ENCODE results near the gene PRELID1.

The PRELID1 gene

GRCh38 chr5:177309351-177310191 is 6.0 kb downstream of the PRELID1 start:
- Histone ChIP-seq H3K4me3 (peak overlapping the region; percentile 35 to 97 (median 91)), H3K4me1 (peaks cover 73 to 81% (median 78%) of the 10 kb centered on the region in 10 experiments), H3K27me3 (no peaks in the 10 kb centered on the region), H3K9me3 (replicated peaks in 1 of 11) (no peaks in the 10 kb centered on the region), H3K36me3 (peaks cover 18 to 49% (median 32%) of the 10 kb centered on the region in 11 experiments), H3K9ac (peak overlapping the region; percentile 89 to 98 (median 96); a peak in 21 of 22 replicates), H4K20me1 (peaks cover 12 to 63% (median 26%) of the 10 kb centered on the region in 11 experiments; a peak in 17 of 22 replicates), H3K4me2 (peak overlapping the region; percentile 96 to 100 (median 99)), H3K27ac (peak overlapping the region; percentile 92 to 100 (median 98); a peak in 21 of 22 replicates)
- no peak for TF ChIP-seq Cebpa-rat (IDR thresholded peaks at IDR 0.05)

DNA sequence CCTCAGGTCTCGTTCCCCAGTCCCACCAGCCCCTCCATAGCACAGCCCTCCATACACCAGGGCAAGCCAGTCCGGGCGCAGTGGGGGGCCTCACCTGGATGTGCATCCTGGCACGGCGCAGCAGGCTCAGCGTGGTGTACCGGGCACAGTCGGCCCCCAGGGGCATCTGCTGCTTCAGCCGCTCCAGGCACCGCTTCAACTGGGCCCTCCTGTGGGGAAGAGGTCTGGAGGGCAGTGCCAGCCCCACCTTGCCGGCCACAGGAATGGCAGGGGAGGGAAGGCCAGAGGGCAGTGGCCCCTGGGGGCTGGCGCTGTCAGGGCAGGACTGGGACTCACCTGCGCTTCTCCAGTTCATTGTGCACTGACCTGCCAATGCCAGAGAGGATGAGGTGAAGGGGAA is 6.7 kb downstream of the PRELID1 start:
- H3K9ac ChIP-seq = peak overlapping the region; percentile 60 to 98 (median 96); a peak in 21 of 22 replicates
- H3K27ac ChIP-seq = peak overlapping the region in 10 of 11 experiments; percentile 95 to 100 (median 98); a peak in 20 of 22 replicates
- peak overlapping the region; percentile 35 to 97 (median 91) for H3K4me3 ChIP-seq
- H4K20me1 ChIP-seq = peaks cover 15 to 61% (median 26%) of the 10 kb centered on the region in 11 experiments; a peak in 17 of 22 replicates
- no peaks in the 10 kb centered on the region for H3K9me3 ChIP-seq (replicated peaks in 1 of 11)
- peak overlapping the region; percentile 96 to 100 (median 99) for H3K4me2 ChIP-seq
- peaks cover 12 to 42% (median 24%) of the 10 kb centered on the region in 11 experiments for H3K36me3 ChIP-seq
- peaks cover 69 to 80% (median 74%) of the 10 kb centered on the region in 10 experiments for H3K4me1 ChIP-seq
- no peak for TF ChIP-seq Cebpa-rat (IDR thresholded peaks at IDR 0.05)
- no peaks in the 10 kb centered on the region for H3K27me3 ChIP-seq

GRCh38 chr5:177310757-177311391 is 7.3 kb downstream of the PRELID1 start:
- Histone ChIP-seq H4K20me1 (peaks cover 11 to 60% (median 24%) of the 10 kb centered on the region in 11 experiments; a peak in 17 of 22 replicates), H3K27me3 (no peaks in the 10 kb centered on the region), H3K36me3 (peaks cover 7 to 36% (median 19%) of the 10 kb centered on the region in 11 experiments), H3K4me2 (peak overlapping the region; percentile 96 to 100 (median 99)), H3K9ac (peak overlapping the region; percentile 60 to 98 (median 96); a peak in 21 of 22 replicates), H3K4me3 (peak overlapping the region; percentile 57 to 97 (median 91)), H3K27ac (peak overlapping the region in 10 of 11 experiments; percentile 95 to 100 (median 98); a peak in 20 of 22 replicates), H3K4me1 (peaks cover 63 to 77% (median 69%) of the 10 kb centered on the region in 10 experiments), H3K9me3 (replicated peaks in 1 of 11) (no peaks in the 10 kb centered on the region)
- TF ChIP-seq Cebpa-rat (IDR thresholded peaks at IDR 0.05) = no peak

DNA sequence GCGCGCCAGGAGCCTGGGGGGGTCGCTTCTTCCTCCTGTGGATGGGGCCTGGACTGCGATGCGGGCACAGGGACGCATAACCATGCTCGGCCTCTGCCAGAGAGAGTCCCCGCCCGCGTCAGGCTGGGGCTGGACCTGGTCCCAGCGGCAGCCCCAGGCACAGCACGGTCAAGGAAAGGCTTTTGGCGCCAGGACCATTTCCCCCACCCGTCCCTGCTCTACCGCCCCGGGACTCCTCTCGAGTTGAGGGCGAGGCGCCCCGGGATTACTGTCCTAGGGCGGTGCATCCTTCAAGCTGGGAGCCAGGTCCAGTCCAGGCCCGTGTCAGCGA is 7.8 kb downstream of the PRELID1 start:
- Histone ChIP-seq H4K20me1 (peaks cover 11 to 56% (median 24%) of the 10 kb centered on the region in 11 experiments; a peak in 17 of 22 replicates), H3K4me3 (peak overlapping the region; percentile 57 to 97 (median 91)), H3K9me3 (replicated peaks in 1 of 11) (no peaks in the 10 kb centered on the region), H3K36me3 (peaks cover 2 to 32% (median 14%) of the 10 kb centered on the region in 11 experiments; a peak in 19 of 22 replicates), H3K9ac (peak overlapping the region; percentile 71 to 98 (median 96); a peak in 21 of 22 replicates), H3K27me3 (no peaks in the 10 kb centered on the region), H3K27ac (peak overlapping the region in 10 of 11 experiments; percentile 68 to 100 (median 98); a peak in 20 of 22 replicates), H3K4me2 (peak overlapping the region; percentile 96 to 100 (median 99)), H3K4me1 (peaks cover 58 to 77% (median 64%) of the 10 kb centered on the region in 10 experiments)
- no peak for TF ChIP-seq Cebpa-rat (IDR thresholded peaks at IDR 0.05)

- TF ChIP-seq Cebpa-rat (IDR thresholded peaks at IDR 0.05) = no peak
- Histone ChIP-seq H3K9me3 (replicated peaks in 1 of 11) (no peaks in the 10 kb centered on the region), H3K4me1 (peaks cover 54 to 72% (median 59%) of the 10 kb centered on the region in 10 experiments)
Observed at GRCh38 chr5:177311723-177312648, 8.4 kb downstream of the PRELID1 start, which contains the start of gene MXD3. TSS of gene MXD3 (minus strand) at chr5:177311898. CDS start at chr5:177311830, 68 bp downstream.

DNA sequence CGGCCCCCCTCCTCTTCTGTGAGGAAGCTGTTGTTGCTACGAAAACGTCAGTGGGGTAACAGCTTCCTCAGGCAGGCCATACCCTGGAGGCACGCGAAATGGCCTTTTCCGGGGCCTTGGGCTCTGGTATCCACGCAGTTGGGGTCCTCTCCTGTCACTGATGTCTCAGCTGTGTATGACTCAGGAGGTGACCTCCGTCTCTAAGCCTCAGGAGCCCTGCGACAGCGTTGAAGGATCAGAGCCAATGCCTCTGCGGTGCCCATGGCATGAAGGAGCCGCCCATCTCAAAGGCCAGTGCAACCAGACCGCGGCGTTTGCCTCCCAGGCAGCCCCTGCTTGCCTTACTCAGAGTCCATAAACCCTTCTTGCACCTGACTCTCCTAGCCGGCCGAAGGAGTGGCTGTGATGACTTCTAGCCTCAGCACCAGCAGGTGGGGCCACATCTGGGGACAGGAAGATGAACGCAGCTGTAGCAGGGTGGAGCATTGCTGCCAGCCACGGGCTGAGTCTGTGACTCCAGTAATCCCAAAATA is 9.1 kb downstream of the PRELID1 start:
- no peak for TF ChIP-seq Cebpa-rat (IDR thresholded peaks at IDR 0.05)
- Histone ChIP-seq H3K27ac (peak overlapping the region in 10 of 11 experiments; percentile 68 to 100 (median 98); a peak in 20 of 22 replicates), H4K20me1 (peaks cover 11 to 58% (median 31%) of the 10 kb centered on the region in 11 experiments; a peak in 17 of 22 replicates), H3K4me2 (peak overlapping the region; percentile 96 to 100 (median 99)), H3K4me3 (peak overlapping the region; percentile 57 to 97 (median 91)), H3K9ac (peak overlapping the region; percentile 44 to 98 (median 96); a peak in 20 of 22 replicates), H3K9me3 (replicated peaks in 1 of 11) (no peaks in the 10 kb centered on the region), H3K27me3 (no peaks in the 10 kb centered on the region), H3K36me3 (peaks cover 1 to 32% (median 13%) of the 10 kb centered on the region in 11 experiments; a peak in 16 of 22 replicates), H3K4me1 (peaks cover 48 to 71% (median 54%) of the 10 kb centered on the region in 10 experiments)

More at GRCh38 chr5:177311723-177312648, 8.4 kb downstream of the PRELID1 start, which contains the start of gene MXD3:
- H4K20me1 ChIP-seq = peaks cover 11 to 57% (median 24%) of the 10 kb centered on the region in 11 experiments; a peak in 17 of 22 replicates
- H3K4me2 ChIP-seq = peak within 1 kb of the TSS; percentile 96 to 100 (median 99)
- peak within 1 kb of the TSS; percentile 71 to 98 (median 96); a peak in 21 of 22 replicates for H3K9ac ChIP-seq
- H3K36me3 ChIP-seq = peaks cover 1 to 33% (median 13%) of the 10 kb centered on the region in 11 experiments; a peak in 15 of 22 replicates
- H3K4me3 ChIP-seq = peak within 1 kb of the TSS; percentile 57 to 97 (median 91)
- H3K27me3 ChIP-seq = no peaks in the 10 kb centered on the region
- peak within 1 kb of the TSS in 10 of 11 experiments; percentile 95 to 100 (median 98); a peak in 20 of 22 replicates for H3K27ac ChIP-seq

DNA sequence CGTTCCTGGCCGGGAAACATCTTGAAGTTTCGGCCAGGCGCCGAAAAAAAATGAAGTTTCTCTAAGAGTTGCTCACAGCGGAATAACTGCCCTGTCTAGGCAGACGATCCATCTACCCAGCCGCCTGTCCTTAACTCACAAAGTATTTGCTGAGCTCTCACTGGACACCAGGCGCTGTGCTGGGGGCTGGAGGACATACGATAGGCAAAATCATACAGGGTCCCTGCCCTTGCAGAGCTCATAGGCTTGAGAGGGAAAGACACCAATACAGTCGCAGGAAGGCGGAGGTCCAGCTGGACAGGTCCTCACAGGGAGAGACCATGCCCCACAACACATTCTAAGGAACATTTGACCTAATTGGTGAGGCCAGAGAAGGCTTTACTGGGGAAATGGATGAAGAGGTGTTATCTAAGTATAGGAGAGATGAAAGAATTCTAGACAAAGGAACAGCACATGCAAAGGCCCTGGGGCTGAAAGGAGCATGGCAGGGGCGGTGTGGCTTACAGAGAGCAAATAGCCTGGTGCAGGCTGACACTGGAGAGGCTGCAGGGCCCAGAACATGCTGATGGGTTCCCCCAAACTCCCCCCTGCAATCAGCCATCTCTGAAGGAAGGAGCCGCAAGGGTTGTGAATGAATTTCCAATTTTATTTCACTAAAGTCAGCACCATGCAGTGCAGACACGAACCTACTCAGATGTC is 10.1 kb downstream of the PRELID1 start:
- TF ChIP-seq Cebpa-rat (IDR thresholded peaks at IDR 0.05) = no peak
- peaks cover 38 to 62% (median 47%) of the 10 kb centered on the region in 10 experiments for H3K4me1 ChIP-seq
- no peaks in the 10 kb centered on the region for H3K9me3 ChIP-seq (replicated peaks in 1 of 11)
- H3K27me3 ChIP-seq = no peaks in the 10 kb centered on the region
- H3K4me2 ChIP-seq = peak overlapping the region in 10 of 11 experiments; percentile 96 to 100 (median 99); a peak in 18 of 22 replicates
- peak overlapping the region in 2 of 10 experiments; percentile 91 to 95; a peak in 3 of 20 replicates for H3K4me3 ChIP-seq
- H3K36me3 ChIP-seq = peaks cover 0 to 30% (median 12%) of the 10 kb centered on the region in 11 experiments; a peak in 15 of 22 replicates
- H3K27ac ChIP-seq = peak overlapping the region in 7 of 11 experiments; percentile 27 to 100 (median 98); a peak in 8 of 22 replicates
- peaks cover 11 to 59% (median 32%) of the 10 kb centered on the region in 11 experiments; a peak in 17 of 22 replicates for H4K20me1 ChIP-seq
- peak overlapping the region in 7 of 11 experiments; percentile 95 to 98 (median 97); a peak in 10 of 22 replicates for H3K9ac ChIP-seq
